ENCODE data around the gene ADGRA1.

Gene ADGRA1

GRCh38 chr10:133095586-133095985, 7.9 kb downstream of the ADGRA1 start:
- ATAC-seq: no peak

DNA sequence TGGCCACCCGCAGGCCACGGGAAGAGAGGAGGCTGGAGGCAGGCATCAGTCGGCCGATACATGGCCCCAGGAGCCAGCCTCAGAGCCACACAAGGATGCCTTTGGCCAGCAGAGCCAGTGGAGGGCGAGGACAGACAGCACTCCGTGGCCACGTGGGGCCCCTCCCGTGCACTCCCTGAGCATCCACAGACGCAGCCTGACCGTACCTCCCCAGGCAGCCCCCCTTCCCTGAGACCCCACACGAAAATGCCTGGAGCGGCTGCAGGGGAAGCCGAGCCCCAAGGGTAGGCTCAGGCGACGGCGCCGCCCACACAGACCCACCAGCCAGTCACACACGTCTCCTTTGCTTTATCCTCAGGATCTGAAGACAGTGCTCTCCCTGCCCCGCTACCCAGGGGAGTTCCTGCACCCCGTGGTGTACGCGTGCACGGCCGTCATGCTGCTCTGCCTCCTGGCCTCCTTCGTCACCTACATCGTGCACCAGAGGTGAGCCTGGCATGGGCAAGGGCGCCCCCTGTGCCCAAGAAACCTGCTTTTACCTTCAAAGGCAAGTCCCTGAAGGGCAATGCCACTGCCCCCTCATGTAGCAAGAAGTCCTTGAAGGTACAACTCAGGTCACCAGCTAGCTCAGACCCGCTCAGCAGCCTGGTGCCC, 9.0 kb downstream of the ADGRA1 start:
- TF ChIP-seq, protein P1, sequence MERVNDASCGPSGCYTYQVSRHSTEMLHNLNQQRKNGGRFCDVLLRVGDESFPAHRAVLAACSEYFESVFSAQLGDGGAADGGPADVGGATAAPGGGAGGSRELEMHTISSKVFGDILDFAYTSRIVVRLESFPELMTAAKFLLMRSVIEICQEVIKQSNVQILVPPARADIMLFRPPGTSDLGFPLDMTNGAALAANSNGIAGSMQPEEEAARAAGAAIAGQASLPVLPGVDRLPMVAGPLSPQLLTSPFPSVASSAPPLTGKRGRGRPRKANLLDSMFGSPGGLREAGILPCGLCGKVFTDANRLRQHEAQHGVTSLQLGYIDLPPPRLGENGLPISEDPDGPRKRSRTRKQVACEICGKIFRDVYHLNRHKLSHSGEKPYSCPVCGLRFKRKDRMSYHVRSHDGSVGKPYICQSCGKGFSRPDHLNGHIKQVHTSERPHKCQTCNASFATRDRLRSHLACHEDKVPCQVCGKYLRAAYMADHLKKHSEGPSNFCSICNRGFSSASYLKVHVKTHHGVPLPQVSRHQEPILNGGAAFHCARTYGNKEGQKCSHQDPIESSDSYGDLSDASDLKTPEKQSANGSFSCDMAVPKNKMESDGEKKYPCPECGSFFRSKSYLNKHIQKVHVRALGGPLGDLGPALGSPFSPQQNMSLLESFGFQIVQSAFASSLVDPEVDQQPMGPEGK (CRISPR knock-in tag; IDR thresholded peaks at IDR 0.05; ENCODE audit: borderline replicate concordance): no peak
- TF ChIP-seq, protein P2, sequence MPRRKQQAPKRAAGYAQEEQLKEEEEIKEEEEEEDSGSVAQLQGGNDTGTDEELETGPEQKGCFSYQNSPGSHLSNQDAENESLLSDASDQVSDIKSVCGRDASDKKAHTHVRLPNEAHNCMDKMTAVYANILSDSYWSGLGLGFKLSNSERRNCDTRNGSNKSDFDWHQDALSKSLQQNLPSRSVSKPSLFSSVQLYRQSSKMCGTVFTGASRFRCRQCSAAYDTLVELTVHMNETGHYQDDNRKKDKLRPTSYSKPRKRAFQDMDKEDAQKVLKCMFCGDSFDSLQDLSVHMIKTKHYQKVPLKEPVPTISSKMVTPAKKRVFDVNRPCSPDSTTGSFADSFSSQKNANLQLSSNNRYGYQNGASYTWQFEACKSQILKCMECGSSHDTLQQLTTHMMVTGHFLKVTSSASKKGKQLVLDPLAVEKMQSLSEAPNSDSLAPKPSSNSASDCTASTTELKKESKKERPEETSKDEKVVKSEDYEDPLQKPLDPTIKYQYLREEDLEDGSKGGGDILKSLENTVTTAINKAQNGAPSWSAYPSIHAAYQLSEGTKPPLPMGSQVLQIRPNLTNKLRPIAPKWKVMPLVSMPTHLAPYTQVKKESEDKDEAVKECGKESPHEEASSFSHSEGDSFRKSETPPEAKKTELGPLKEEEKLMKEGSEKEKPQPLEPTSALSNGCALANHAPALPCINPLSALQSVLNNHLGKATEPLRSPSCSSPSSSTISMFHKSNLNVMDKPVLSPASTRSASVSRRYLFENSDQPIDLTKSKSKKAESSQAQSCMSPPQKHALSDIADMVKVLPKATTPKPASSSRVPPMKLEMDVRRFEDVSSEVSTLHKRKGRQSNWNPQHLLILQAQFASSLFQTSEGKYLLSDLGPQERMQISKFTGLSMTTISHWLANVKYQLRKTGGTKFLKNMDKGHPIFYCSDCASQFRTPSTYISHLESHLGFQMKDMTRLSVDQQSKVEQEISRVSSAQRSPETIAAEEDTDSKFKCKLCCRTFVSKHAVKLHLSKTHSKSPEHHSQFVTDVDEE (CRISPR knock-in tag; IDR thresholded peaks at IDR 0.05): no peak
- TF ChIP-seq PPARA (CRISPR knock-in tag; IDR thresholded peaks at IDR 0.05; ENCODE audit: borderline replicate concordance): no peak
- no peak for TF ChIP-seq ZFP30 (CRISPR knock-in tag; IDR thresholded peaks at IDR 0.05)
- no peak for TF ChIP-seq ISL1 (CRISPR knock-in tag; IDR thresholded peaks at IDR 0.05)
- TF ChIP-seq ZNF565 (CRISPR knock-in tag; conservative IDR thresholded peaks at IDR 0.05; ENCODE audit: low read depth): no peak
- no peak for TF ChIP-seq TOX (CRISPR knock-in tag; IDR thresholded peaks at IDR 0.05; ENCODE audit: borderline replicate concordance)
- TF ChIP-seq BACH2 (CRISPR knock-in tag; IDR thresholded peaks at IDR 0.05; ENCODE audit: borderline replicate concordance): no peak
- TF ChIP-seq ZNF70 (CRISPR knock-in tag; IDR thresholded peaks at IDR 0.05): no peak
- TF ChIP-seq TCF4 (CRISPR knock-in tag; IDR thresholded peaks at IDR 0.05; ENCODE audit: borderline replicate concordance): no peak
- ATAC-seq: no peak

More at GRCh38 chr10:133095586-133095985, 7.9 kb downstream of the ADGRA1 start:
- no peak for TF ChIP-seq ZC3H10 (CRISPR knock-in tag; IDR thresholded peaks at IDR 0.05)
- TF ChIP-seq ZNF8 (CRISPR knock-in tag; IDR thresholded peaks at IDR 0.05): no peak

DNA sequence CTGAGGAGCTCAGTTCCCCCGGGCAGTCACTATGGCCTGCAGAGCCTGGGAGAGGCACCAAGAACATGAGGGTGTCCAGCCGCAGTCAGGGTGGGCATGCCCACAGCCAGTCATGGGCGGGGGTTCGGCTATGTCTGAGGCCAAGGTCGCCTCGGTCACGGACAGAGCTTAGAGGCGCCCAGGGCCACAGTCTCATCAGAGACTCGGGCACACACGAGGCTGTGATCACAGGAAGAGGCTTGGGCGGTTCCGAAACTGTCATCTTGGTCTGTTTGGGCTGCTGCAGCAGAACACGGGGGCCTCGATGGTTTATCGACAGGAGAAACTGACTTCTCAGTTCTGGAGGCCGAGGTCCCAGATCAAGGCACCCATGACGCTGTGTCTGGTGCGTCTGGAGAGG, 9.7 kb downstream of the ADGRA1 start:
- no peak for ATAC-seq
- TF ChIP-seq, protein P2 (CRISPR knock-in tag; IDR thresholded peaks at IDR 0.05): no peak
- no peak for TF ChIP-seq ISL1 (CRISPR knock-in tag; IDR thresholded peaks at IDR 0.05)
- TF ChIP-seq ARNTL (CRISPR knock-in tag; IDR thresholded peaks at IDR 0.05; ENCODE audit: borderline replicate concordance, low read depth): no peak
- TF ChIP-seq GLIS3 (CRISPR knock-in tag; IDR thresholded peaks at IDR 0.05): no peak
- no peak for TF ChIP-seq TOX (CRISPR knock-in tag; IDR thresholded peaks at IDR 0.05; ENCODE audit: borderline replicate concordance)
- TF ChIP-seq, protein P3, sequence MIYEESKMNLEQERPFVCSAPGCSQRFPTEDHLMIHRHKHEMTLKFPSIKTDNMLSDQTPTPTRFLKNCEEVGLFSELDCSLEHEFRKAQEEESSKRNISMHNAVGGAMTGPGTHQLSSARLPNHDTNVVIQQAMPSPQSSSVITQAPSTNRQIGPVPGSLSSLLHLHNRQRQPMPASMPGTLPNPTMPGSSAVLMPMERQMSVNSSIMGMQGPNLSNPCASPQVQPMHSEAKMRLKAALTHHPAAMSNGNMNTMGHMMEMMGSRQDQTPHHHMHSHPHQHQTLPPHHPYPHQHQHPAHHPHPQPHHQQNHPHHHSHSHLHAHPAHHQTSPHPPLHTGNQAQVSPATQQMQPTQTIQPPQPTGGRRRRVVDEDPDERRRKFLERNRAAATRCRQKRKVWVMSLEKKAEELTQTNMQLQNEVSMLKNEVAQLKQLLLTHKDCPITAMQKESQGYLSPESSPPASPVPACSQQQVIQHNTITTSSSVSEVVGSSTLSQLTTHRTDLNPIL (CRISPR knock-in tag; IDR thresholded peaks at IDR 0.05; ENCODE audit: low read depth): no peak
- TF ChIP-seq CSDC2 (CRISPR knock-in tag; IDR thresholded peaks at IDR 0.05): no peak
- TF ChIP-seq TCF4 (CRISPR knock-in tag; IDR thresholded peaks at IDR 0.05; ENCODE audit: borderline replicate concordance): no peak
- no peak for TF ChIP-seq OSR1 (CRISPR knock-in tag; IDR thresholded peaks at IDR 0.05)
- no peak for TF ChIP-seq BACH2 (CRISPR knock-in tag; IDR thresholded peaks at IDR 0.05; ENCODE audit: borderline replicate concordance)
- TF ChIP-seq SNAI2 (CRISPR knock-in tag; IDR thresholded peaks at IDR 0.05): no peak
- TF ChIP-seq ZFP3 (CRISPR knock-in tag; IDR thresholded peaks at IDR 0.05): no peak
- TF ChIP-seq RARB (CRISPR knock-in tag; IDR thresholded peaks at IDR 0.05): no peak
- TF ChIP-seq PPARA (CRISPR knock-in tag; IDR thresholded peaks at IDR 0.05; ENCODE audit: borderline replicate concordance): no peak
